ENCODE data around the gene OR2T3.
"Not testable (repeated sequence)": the region's sequence is repeated elsewhere in the genome, so short reads cannot be mapped to it uniquely, and the experiment has no call there.

Gene OR2T3

DNA sequence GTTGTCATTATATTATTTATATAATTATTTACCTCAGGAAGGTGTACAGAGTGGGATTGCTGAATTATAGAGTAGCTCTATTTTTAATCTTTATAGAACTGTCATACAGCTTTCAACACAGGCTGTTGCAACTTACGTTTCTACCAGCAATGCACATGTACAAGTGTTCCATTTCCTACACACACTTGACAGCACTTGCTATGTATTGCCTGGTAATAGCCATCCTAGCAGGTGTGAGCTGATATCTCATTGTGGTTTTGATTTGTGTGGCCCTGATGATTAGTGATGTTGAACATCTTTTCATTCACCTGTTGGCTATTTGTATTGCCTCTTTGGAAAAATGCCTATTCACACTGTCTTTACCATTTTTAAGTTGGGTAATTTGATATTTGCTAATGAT, 2.5 kb downstream of the OR2T3 start:
- FAIRE-seq: not testable (repeated sequence)

GRCh38 chr1:248481686-248482579, 8.8 kb downstream of the OR2T3 start:
- not testable (repeated sequence) for FAIRE-seq

DNA sequence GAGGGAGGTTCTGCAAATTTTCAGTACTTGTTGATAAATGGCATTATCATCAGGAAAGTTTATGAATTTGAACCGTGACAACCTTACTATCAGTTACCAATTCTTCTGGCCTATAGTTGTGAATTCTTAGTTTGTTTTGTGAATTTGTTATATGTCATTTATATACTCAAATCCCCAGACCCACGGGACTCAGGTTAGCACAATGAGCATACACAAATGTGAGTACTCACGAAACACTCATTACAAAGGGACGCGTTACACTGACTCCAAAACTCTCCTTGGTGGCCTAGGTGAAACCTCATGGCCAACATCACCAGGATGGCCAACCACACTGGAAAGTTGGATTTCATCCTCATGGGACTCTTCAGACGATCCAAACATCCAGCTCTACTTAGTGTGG, 15.1 kb downstream of the OR2T3 start, which contains the start of gene OR2T5:
Gene OR2T5, plus strand, starts transcription at position 301 of the 400 bp plus-strand sequence. Its CDS starts 0 bp downstream, at position 301.
- not testable (repeated sequence) for FAIRE-seq

DNA sequence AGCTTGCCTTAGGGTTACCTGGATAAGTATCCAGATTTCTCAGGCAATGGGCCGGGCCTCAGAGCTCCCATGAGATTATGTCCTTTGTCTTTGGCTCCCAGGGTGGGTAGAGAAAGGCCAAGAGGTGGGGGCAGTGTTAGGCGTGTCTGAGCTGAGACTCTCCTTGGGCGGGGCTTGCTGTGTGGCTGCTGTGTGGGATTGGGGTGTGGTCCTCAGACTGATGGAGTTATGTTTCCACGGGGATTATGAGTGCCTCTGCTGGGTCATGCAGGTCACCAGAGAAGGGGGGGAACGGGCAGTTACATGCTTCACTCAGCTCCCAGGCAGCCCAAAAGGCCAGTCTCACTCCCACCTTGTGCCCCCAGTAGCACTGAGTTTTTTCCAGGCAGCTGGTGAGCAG, 23.5 kb downstream of the OR2T3 start:
- not testable (repeated sequence) for FAIRE-seq

DNA sequence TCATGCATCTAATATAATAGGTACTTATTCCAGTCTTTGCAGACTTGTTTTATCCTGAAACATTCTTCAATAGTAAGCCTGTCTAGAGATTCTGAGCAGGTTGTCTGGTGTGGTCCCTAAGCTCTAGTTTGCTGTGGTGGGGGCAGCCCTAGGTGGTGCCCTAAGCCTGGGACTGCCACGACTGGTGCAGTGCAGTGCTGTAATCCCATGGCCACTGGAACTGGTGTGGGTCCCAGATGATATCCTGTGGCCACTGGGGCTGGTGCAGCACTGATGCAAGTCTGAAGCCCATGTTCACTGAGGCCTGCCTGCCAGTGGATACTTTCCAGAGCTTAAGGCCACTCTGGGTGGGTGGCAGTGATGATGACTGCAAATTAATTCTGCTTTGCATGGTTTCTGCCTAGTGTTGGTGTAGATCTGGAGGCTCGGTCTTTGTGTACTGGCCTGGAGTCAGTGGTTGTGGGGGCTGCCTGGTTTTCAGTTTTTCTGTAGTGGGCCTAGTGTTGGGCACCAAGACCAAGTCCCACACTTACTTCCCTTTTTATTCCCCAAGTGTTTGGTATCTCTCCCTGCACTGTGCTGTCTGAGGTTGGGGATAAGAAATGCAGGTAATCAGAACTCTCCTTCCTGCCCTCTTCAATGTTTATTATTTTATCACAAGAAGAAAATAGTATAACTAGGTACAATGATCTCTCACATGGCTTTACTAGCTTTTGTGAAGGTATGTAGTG, 27.3 kb downstream of the OR2T3 start:
- not testable (repeated sequence) for FAIRE-seq

- not testable (repeated sequence) for FAIRE-seq
Measured at GRCh38 chr1:248507773-248508172, 34.6 kb downstream of the OR2T3 start, which contains the start of gene OR2G6. TSS of gene OR2G6 (plus strand) at chr1:248508073. CDS start at chr1:248521647, 13,574 bp downstream.

GRCh38 chr1:248510217-248510616, 37.1 kb downstream of the OR2T3 start:
- FAIRE-seq: not testable (repeated sequence)

DNA sequence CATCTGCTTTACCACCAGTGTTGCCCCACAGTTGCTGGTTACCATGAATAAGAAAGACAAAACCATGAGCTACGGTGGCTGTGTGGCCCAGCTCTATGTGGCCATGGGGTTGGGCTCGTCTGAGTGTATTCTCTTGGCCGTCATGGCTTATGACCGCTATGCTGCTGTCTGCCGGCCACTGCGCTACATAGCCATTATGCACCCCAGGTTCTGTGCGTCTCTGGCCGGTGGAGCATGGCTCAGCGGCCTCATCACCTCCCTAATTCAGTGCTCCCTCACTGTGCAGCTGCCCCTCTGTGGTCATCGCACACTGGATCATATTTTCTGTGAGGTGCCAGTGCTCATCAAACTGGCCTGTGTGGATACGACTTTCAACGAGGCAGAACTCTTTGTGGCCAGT, 48.7 kb downstream of the OR2T3 start:
- no peak for FAIRE-seq
